ENCODE results near the gene GLG1. TPM values are rescaled to one million over a fixed set of nuclear protein-coding genes. Genes with fewer than 3 reads are reported as not detected.
A peak's percentile ranks its signal among the peaks of the same experiment; 100 is the strongest.

The GLG1 gene
- total RNA-seq, 1 experiment from 2014 or later = 237 TPM

DNA sequence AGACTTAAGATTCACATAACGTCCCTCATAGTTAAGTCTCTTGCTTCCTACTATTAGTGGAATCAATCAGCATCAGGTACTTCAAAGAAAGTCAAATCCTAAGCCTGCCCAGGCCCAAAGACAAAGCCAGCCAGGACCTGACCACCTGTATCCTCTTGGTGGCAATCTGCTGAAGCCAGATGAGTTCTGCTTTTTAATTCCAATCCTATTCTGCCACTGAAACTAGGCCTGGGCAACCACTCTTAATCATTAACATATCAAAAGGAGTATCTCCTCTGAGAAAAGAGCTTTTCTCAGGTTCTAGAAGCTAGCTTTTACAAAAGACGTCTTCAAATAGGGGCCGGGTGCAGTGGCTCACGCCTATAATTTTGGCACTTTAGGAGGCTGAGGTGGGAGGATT lies 15.1 kb upstream of the GLG1 start:
- H3K4me3 ChIP-seq (replicated peaks in 1 of 2; ENCODE audit: low read depth in 1 of 2, low read length in 2 of 2) = no peak overlapping the region
- H4K20me1 ChIP-seq (ENCODE audit: insufficient read depth) = peaks cover 10% of the 10 kb centered on the region; the same call in 1 of the 2 replicates
- H3K9me2 ChIP-seq (ENCODE audit: insufficient read depth) = no peaks in the 10 kb centered on the region
- ATAC-seq (no peak), DNase-seq (ENCODE audit: low read depth, low spot score) (no peak)
- no peak overlapping the region for H3K9ac ChIP-seq (ENCODE audit: low read length)
- ChIA-PET RAD21 (ENCODE audit: low non-redundant PET in 1 of 2, low total read pairs in 2 of 2, uncharacterized antibody in 2 of 2, unreplicated experiment in 2 of 2) (no interaction called here), CTCF (interaction anchor here (1.0 kb wide), 1 partner anchor 29 kb away, joined by 3 read pairs; no protein-coding TSS in a partner anchor), POLR2A (no interaction called here)
- no peaks in the 10 kb centered on the region for H3K27me3 ChIP-seq (ENCODE audit: insufficient read depth, low read length)
- no peak overlapping the region for H3K27ac ChIP-seq (ENCODE audit: low read depth, low read length)
- intact Hi-C loops (cut with micrococcal nuclease) = loop anchor here (2.0 kb wide), 1 partner anchor 313 kb away; no protein-coding TSS in a partner anchor
- H3K4me2 ChIP-seq (ENCODE audit: low read length) = no peak overlapping the region
- peaks cover 24% of the 10 kb centered on the region for H3K79me2 ChIP-seq (ENCODE audit: insufficient read depth, low read length)
- H3K4me1 ChIP-seq (ENCODE audit: control insufficient read depth in 1 of 2, insufficient read depth in 2 of 2, low read length in 2 of 2) = 0 out of 4 replicates have a peak, but pooled peaks cover 0 to 3% of the 10 kb centered on the region in 2 experiments
- TSS peak; percentile 25 for BruUV-seq (replicated peaks)
- no peaks in the 10 kb centered on the region for H3K9me3 ChIP-seq (ENCODE audit: control insufficient read depth in 1 of 2, insufficient read depth in 1 of 2, low read depth in 1 of 2, low read length in 2 of 2)
- no peak overlapping the region for H2AFZ ChIP-seq (ENCODE audit: low read depth, low read length, poor library complexity, severe bottlenecking)
- TF ChIP-seq EZH2 (IDR thresholded peaks at IDR 0.05) = no peak
- no peak for TF ChIP-seq POLR2A (IDR thresholded peaks at IDR 0.05; ENCODE audit: borderline replicate concordance, extremely low read depth, insufficient read depth, insufficient read length)
- TF ChIP-seq, protein P1, sequence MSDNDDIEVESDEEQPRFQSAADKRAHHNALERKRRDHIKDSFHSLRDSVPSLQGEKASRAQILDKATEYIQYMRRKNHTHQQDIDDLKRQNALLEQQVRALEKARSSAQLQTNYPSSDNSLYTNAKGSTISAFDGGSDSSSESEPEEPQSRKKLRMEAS (IDR thresholded peaks at IDR 0.05) = no peak
- TF ChIP-seq ZNF274 (IDR thresholded peaks at IDR 0.05; ENCODE audit: low read depth, low read length) = no peak
- TF ChIP-seq EGR1 (IDR thresholded peaks at IDR 0.05; ENCODE audit: low read depth) = no peak
- no peak for TF ChIP-seq JUND (IDR thresholded peaks at IDR 0.05)
- TF ChIP-seq SIN3A (IDR thresholded peaks at IDR 0.05; ENCODE audit: low read depth) = no peak
- TF ChIP-seq ZFX (IDR thresholded peaks at IDR 0.05) = no peak
- TF ChIP-seq TCF7L2 (IDR thresholded peaks at IDR 0.05; ENCODE audit: borderline replicate concordance, extremely low read depth, insufficient read depth, insufficient read length) = no peak
- TF ChIP-seq ELF1 (IDR thresholded peaks at IDR 0.05; ENCODE audit: borderline replicate concordance, low read depth) = no peak
- no peak for TF ChIP-seq EZH2phosphoT487 (IDR thresholded peaks at IDR 0.05; ENCODE audit: borderline replicate concordance)
- no peak for TF ChIP-seq CBX3 (IDR thresholded peaks at IDR 0.05; ENCODE audit: low read depth)
- no peak for TF ChIP-seq RAD21 (IDR thresholded peaks at IDR 0.05; ENCODE audit: low read depth)
- TF ChIP-seq SRF (IDR thresholded peaks at IDR 0.05; ENCODE audit: low read depth) = no peak
- no peak for TF ChIP-seq CTCF (IDR thresholded peaks at IDR 0.05 in 2 of 3, conservative IDR thresholded peaks at IDR 0.05 in 1 of 3; ENCODE audit: borderline replicate concordance in 1 of 3, insufficient read depth in 1 of 3, low read depth in 2 of 3, low read length in 2 of 3)
- no peak for TF ChIP-seq ATF3 (IDR thresholded peaks at IDR 0.05)
- TF ChIP-seq ZBTB33 (IDR thresholded peaks at IDR 0.05; ENCODE audit: extremely low read depth, insufficient replicate concordance, low read length) = no peak
- TF ChIP-seq, protein P2, sequence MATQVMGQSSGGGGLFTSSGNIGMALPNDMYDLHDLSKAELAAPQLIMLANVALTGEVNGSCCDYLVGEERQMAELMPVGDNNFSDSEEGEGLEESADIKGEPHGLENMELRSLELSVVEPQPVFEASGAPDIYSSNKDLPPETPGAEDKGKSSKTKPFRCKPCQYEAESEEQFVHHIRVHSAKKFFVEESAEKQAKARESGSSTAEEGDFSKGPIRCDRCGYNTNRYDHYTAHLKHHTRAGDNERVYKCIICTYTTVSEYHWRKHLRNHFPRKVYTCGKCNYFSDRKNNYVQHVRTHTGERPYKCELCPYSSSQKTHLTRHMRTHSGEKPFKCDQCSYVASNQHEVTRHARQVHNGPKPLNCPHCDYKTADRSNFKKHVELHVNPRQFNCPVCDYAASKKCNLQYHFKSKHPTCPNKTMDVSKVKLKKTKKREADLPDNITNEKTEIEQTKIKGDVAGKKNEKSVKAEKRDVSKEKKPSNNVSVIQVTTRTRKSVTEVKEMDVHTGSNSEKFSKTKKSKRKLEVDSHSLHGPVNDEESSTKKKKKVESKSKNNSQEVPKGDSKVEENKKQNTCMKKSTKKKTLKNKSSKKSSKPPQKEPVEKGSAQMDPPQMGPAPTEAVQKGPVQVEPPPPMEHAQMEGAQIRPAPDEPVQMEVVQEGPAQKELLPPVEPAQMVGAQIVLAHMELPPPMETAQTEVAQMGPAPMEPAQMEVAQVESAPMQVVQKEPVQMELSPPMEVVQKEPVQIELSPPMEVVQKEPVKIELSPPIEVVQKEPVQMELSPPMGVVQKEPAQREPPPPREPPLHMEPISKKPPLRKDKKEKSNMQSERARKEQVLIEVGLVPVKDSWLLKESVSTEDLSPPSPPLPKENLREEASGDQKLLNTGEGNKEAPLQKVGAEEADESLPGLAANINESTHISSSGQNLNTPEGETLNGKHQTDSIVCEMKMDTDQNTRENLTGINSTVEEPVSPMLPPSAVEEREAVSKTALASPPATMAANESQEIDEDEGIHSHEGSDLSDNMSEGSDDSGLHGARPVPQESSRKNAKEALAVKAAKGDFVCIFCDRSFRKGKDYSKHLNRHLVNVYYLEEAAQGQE (IDR thresholded peaks at IDR 0.05; ENCODE audit: low read depth) = no peak
- no peak for TF ChIP-seq FOSL1 (IDR thresholded peaks at IDR 0.05; ENCODE audit: low read depth)
- H3K36me3 ChIP-seq (ENCODE audit: control insufficient read depth in 1 of 2, insufficient read depth in 2 of 2, low read length in 2 of 2) = peaks cover 33 to 40% of the 10 kb centered on the region in 2 experiments
